ENCODE data around the gene TMEM59L. TPM values are rescaled to one million over a fixed set of nuclear protein-coding genes. Genes with fewer than 3 reads are reported as not detected.
A peak's percentile ranks its signal among the peaks of the same experiment; 100 is the strongest.

Gene TMEM59L
- under 1 TPM in 1 of 2 experiments, not detected in 1; 0.19 TPM for total RNA-seq

- peak; percentile 38 for ATAC-seq (ENCODE audit: low read depth)
These were observed at the start of gene TMEM59L for GRCh38 chr19:18612772-18613588. Gene TMEM59L (plus strand): TSS chr19:18612870. CDS start chr19:18612959, 89 bp downstream.

GRCh38 chr19:18566953-18567352 is 45.7 kb upstream of the TMEM59L start:
- POLR2A ChIA-PET: interaction anchor here (0.8 to 1.5 kb wide), 2 partner anchors 22 to 458 kb away, joined by 3 to 4 read pairs; partner anchors contain the start of gene REX1BD
- Mint-ChIP-seq H3K27ac (no peak overlapping the region), H3K27me3 (no peaks in the 10 kb centered on the region), H3K4me3 (no peak overlapping the region), H3K9me3 (no peaks in the 10 kb centered on the region), H3K36me3 (peaks cover 29% of the 10 kb centered on the region), H3K4me1 (peaks cover 3% of the 10 kb centered on the region)
- DNase-seq: no peak
- no peak for ATAC-seq (ENCODE audit: low read depth)

More at GRCh38 chr19:18612772-18613588, at the start of gene TMEM59L:
- Mint-ChIP-seq H3K4me3 (peak within 1 kb of the TSS; percentile 58), H3K4me1 (peaks cover 9% of the 10 kb centered on the region), H3K27me3 (peaks cover 72% of the 10 kb centered on the region), H3K27ac (no peak within 1 kb of the TSS), H3K9me3 (no peaks in the 10 kb centered on the region), H3K36me3 (no peaks in the 10 kb centered on the region)
- no peak for DNase-seq
- POLR2A ChIA-PET: interaction anchor here (0.5 to 0.7 kb wide), 2 partner anchors 18 to 66 kb away, joined by 3 read pairs; no protein-coding TSS in a partner anchor

GRCh38 chr19:18568367-18568766 is 44.3 kb upstream of the TMEM59L start:
- Mint-ChIP-seq H3K4me1 (peaks cover 14% of the 10 kb centered on the region), H3K9me3 (no peaks in the 10 kb centered on the region), H3K4me3 (no peak overlapping the region), H3K27me3 (no peaks in the 10 kb centered on the region), H3K36me3 (peaks cover 32% of the 10 kb centered on the region), H3K27ac (no peak overlapping the region)
- POLR2A ChIA-PET: interaction anchor here (0.6 kb wide), 2 partner anchors 26 to 47 kb away, joined by 3 read pairs; no protein-coding TSS in a partner anchor
- ATAC-seq (ENCODE audit: low read depth) (no peak), DNase-seq (no peak)

- Mint-ChIP-seq H3K36me3 (peaks cover 23% of the 10 kb centered on the region), H3K4me1 (peaks cover 16% of the 10 kb centered on the region), H3K9me3 (no peaks in the 10 kb centered on the region), H3K4me3 (peak within 1 kb of the TSS; percentile 97), H3K27me3 (no peaks in the 10 kb centered on the region), H3K27ac (peak within 1 kb of the TSS; percentile 92)
- DNase-seq (peak; percentile 100), ATAC-seq (ENCODE audit: low read depth) (peak; percentile 93)
- POLR2A ChIA-PET: interaction anchor here (0.6 to 4.3 kb wide), 22 partner anchors 9 to 639 kb away, joined by 3 to 80 read pairs (median 4); partner anchors contain the start of genes CCDC124, COPE, DDX49 and ELL
These were observed 40.9 kb upstream of the TMEM59L start, which contains the start of gene UBA52 for GRCh38 chr19:18571564-18572344. Gene UBA52 (plus strand): TSS chr19:18571857. CDS start chr19:18573301, 1,444 bp downstream.

GRCh38 chr19:18574691-18575291 is 37.9 kb upstream of the TMEM59L start:
- peaks cover 18% of the 10 kb centered on the region for H3K36me3 Mint-ChIP-seq
- H3K9me3 Mint-ChIP-seq: no peaks in the 10 kb centered on the region
- no peak for ATAC-seq (ENCODE audit: low read depth)
- no peaks in the 10 kb centered on the region for H3K27me3 Mint-ChIP-seq
- peak overlapping the region; percentile 13 for H3K27ac Mint-ChIP-seq
- POLR2A ChIA-PET: no interaction called here
- no peak overlapping the region for H3K4me3 Mint-ChIP-seq
- no peak for DNase-seq
- peaks cover 18% of the 10 kb centered on the region for H3K4me1 Mint-ChIP-seq

- H3K27me3 Mint-ChIP-seq: no peaks in the 10 kb centered on the region
These were observed 36.3 kb upstream of the TMEM59L start for GRCh38 chr19:18576383-18576782.

GRCh38 chr19:18577365-18577914 is 35.2 kb upstream of the TMEM59L start:
- POLR2A ChIA-PET: interaction anchor here (0.6 kb wide), 1 partner anchor 10 kb away, joined by 3 read pairs; no protein-coding TSS in a partner anchor
- no peaks in the 10 kb centered on the region for H3K9me3 Mint-ChIP-seq
- DNase-seq: no peak
- no peak overlapping the region for H3K4me3 Mint-ChIP-seq
- no peaks in the 10 kb centered on the region for H3K27me3 Mint-ChIP-seq
- no peak for ATAC-seq (ENCODE audit: low read depth)
- H3K4me1 Mint-ChIP-seq: peaks cover 12% of the 10 kb centered on the region
- H3K27ac Mint-ChIP-seq: no peak overlapping the region
- H3K36me3 Mint-ChIP-seq: peaks cover 12% of the 10 kb centered on the region

More at GRCh38 chr19:18576383-18576782, 36.3 kb upstream of the TMEM59L start:
- Mint-ChIP-seq H3K9me3 (no peaks in the 10 kb centered on the region), H3K27ac (no peak overlapping the region), H3K4me3 (no peak overlapping the region), H3K4me1 (peaks cover 15% of the 10 kb centered on the region), H3K36me3 (peaks cover 16% of the 10 kb centered on the region)
- POLR2A ChIA-PET: interaction anchor here (1.1 to 1.5 kb wide), 3 partner anchors 10 to 19 kb away, joined by 4 to 6 read pairs (median 4); partner anchors contain the start of genes KXD1 and REX1BD
- no peak for DNase-seq
- ATAC-seq (ENCODE audit: low read depth): no peak

GRCh38 chr19:18580311-18580710 is 32.4 kb upstream of the TMEM59L start:
- H3K27me3 Mint-ChIP-seq: peaks cover 4% of the 10 kb centered on the region
- H3K4me1 Mint-ChIP-seq: peaks cover 7% of the 10 kb centered on the region
- no peak overlapping the region for H3K4me3 Mint-ChIP-seq
- POLR2A ChIA-PET: interaction anchor here (2.8 kb wide), 1 partner anchor 9 kb away, joined by 16 read pairs; the partner anchor contains the start of gene UBA52
- peaks cover under 1% of the 10 kb centered on the region for H3K36me3 Mint-ChIP-seq
- H3K9me3 Mint-ChIP-seq: no peaks in the 10 kb centered on the region
- ATAC-seq (ENCODE audit: low read depth) (no peak), DNase-seq (no peak)
- no peak overlapping the region for H3K27ac Mint-ChIP-seq

- peak overlapping the region; percentile 25 for H3K4me3 Mint-ChIP-seq
- peaks cover 4% of the 10 kb centered on the region for H3K27me3 Mint-ChIP-seq
- DNase-seq: no peak
- peaks cover 5% of the 10 kb centered on the region for H3K36me3 Mint-ChIP-seq
- peaks cover 31% of the 10 kb centered on the region for H3K4me1 Mint-ChIP-seq
- H3K9me3 Mint-ChIP-seq: no peaks in the 10 kb centered on the region
- peak overlapping the region; percentile 42 for H3K27ac Mint-ChIP-seq
- ATAC-seq (ENCODE audit: low read depth): no peak
- POLR2A ChIA-PET: interaction anchor here (0.8 to 5.5 kb wide), 5 partner anchors 10 to 65 kb away, joined by 3 to 80 read pairs (median 3); partner anchors contain the start of genes ELL and UBA52
These were observed 26.4 kb upstream of the TMEM59L start for GRCh38 chr19:18586306-18586705.

GRCh38 chr19:18587561-18587960 is 25.1 kb upstream of the TMEM59L start:
- H3K4me1 Mint-ChIP-seq: peaks cover 31% of the 10 kb centered on the region
- H3K9me3 Mint-ChIP-seq: no peaks in the 10 kb centered on the region
- peak overlapping the region; percentile 93 for H3K4me3 Mint-ChIP-seq
- peaks cover 4% of the 10 kb centered on the region for H3K27me3 Mint-ChIP-seq
- ATAC-seq (ENCODE audit: low read depth) (no peak), DNase-seq (no peak)
- H3K27ac Mint-ChIP-seq: peak overlapping the region; percentile 97
- POLR2A ChIA-PET: interaction anchor here (0.6 to 5.5 kb wide), 10 partner anchors 10 to 501 kb away, joined by 3 to 80 read pairs (median 10); partner anchors contain the start of genes ELL, FKBP8, IL12RB1 and KXD1
- H3K36me3 Mint-ChIP-seq: peaks cover 5% of the 10 kb centered on the region

- peak; percentile 11 for ATAC-seq (ENCODE audit: low read depth)
- peaks cover 31% of the 10 kb centered on the region for H3K4me1 Mint-ChIP-seq
- H3K9me3 Mint-ChIP-seq: no peaks in the 10 kb centered on the region
- H3K27ac Mint-ChIP-seq: peak overlapping the region; percentile 97
- no peak for DNase-seq
- H3K36me3 Mint-ChIP-seq: peaks cover 5% of the 10 kb centered on the region
- POLR2A ChIA-PET: interaction anchor here (0.6 to 5.5 kb wide), 16 partner anchors 12 to 931 kb away, joined by 3 to 80 read pairs (median 5); partner anchors contain the start of genes ELL, FKBP8, KXD1 and UBA52
- peaks cover 4% of the 10 kb centered on the region for H3K27me3 Mint-ChIP-seq
- H3K4me3 Mint-ChIP-seq: peak overlapping the region; percentile 93
These were observed 24.6 kb upstream of the TMEM59L start for GRCh38 chr19:18587962-18588610.

Measured in activated naive CD8-positive, alpha-beta T cell treated with anti-CD3 and anti-CD28 coated beads, Interleukin-2, amount 10 ng/mL, durations not matched to agents 7 days and 5 days (primary cell).